ENCODE measurements around the gene ACAA2.
A peak's percentile ranks its signal among the peaks of the same experiment; 100 is the strongest.
"Not testable (repeated sequence)": the region's sequence is repeated elsewhere in the genome, so short reads cannot be mapped to it uniquely, and the experiment has no call there.

Gene ACAA2

DNA sequence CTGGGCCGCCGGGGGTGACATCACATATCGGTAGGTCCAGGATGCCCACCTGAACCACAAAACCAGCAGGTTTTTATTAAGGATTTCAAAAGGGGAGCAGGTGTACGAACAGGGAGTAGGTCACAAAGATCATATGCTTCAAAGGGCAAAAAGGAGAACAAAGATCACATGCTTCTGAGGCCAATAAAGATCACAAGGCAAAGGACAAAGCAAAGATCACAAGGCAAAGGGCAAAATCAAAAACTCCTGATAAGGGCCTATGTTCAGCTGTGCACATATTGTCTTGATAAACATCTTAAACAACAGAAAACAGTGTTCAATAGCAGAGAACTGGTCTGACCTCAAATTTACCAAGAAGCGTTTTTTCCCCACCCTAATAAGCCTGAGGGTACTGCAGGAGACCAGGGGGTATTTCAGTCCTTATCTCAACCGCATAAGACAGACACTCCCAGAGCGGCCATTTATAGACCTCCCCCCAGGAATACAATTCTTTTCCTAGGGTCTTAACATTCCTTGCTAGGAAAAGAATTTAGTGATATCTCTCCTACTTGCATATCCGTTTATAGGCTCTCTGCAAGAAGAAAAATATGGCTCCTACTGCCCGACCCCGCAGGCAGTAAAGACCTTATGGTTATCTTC lies 4.7 kb downstream of the ACAA2 start:
- DNase-seq: not testable (repeated sequence)

DNA sequence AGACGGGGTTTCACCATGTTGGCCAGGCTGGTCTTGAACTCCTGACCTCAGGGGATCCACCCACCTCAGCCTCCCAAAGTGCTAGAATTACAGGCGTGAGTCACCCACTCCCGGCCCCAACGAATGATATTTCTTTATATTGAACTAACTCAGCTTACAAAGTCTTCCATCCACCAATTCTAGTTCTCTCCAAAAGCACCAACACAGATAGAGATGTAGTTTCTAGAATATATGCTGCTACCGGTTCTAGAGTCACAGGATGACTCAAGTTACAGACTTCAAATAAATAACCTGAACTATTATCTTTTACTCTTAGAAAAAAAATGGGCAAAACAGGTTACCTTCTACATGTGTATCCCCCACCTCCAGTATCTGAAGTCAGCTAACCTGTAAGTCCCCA lies 9.2 kb downstream of the ACAA2 start:
- DNase-seq: no peak

DNA sequence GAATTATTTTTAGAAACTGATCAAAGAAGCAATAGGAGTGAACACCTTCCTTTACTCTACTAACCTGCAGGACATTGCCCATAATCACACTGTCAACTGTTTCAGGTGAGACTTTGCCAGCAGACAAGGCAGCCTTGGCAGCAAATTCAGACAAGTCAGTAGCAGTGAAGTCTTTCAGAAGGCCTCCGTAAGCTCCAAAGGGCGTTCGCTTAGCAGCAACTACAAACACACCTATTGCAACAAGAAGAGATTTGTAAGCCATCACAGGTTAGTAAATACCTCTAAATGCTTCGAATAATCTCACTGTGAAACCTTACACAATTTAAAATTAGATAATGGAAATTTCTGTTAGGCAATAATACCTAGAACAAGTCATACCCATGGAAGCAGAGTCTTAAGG lies 10.7 kb downstream of the ACAA2 start:
- DNase-seq: no peak

DNA sequence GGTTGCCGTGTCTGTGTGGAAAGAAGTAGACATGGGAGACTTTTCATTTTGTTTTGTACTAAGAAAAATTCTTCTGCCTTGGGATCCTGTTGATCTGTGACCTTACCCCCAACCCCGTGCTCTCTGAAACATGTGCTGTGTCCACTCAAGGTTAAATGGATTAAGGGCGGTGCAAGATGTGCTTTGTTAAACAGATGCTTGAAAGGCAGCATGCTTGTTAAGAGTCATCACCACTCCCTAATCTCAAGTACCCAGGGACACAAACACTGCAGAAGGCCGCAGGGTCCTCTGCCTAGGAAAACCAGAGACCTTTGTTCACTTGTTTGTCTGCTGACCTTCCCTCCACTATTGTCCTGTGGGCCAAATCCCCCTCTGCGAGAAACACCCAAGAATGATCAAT lies 12.8 kb downstream of the ACAA2 start:
- not testable (repeated sequence) for DNase-seq

DNA sequence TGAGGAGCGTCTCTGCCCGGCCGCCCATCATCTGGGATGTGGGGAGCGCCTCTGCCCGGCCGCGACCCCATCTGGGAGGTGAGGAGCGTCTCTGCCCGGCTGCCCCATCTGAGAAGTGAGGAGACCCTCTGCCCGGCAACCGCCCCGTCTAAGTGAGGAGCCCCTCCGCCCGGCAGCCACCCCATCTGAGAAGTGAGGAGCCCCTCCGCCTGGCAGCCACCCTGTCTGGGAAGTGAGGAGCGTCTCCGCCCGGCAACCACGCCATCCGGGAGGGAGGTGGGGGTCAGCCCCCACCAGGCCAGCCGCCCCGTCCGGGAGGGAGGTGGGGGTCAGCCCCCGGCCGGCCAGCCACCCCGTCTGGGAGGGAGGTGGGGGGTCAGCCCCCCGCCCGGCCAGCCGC lies 13.5 kb downstream of the ACAA2 start:
- not testable (repeated sequence) for DNase-seq

DNA sequence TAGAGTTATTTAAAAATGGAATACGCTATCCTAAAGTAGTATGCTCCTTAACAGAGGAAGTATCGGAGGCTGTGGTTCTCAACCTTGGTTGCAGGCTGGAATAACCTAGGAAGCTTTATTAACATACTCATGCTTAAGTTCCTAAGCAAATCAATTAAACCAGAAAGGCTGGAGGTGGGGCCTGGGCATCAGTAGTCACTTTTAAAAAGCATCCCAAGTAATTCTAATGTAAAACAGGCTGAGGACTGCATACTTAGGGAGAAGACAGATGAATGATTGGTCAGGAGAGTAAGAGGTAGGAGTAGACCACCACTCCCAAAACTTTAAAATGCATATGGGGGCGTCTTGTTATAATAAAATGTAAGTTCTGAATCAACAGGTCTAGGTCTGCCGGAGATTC lies 15.3 kb downstream of the ACAA2 start:
- no peak for DNase-seq

DNA sequence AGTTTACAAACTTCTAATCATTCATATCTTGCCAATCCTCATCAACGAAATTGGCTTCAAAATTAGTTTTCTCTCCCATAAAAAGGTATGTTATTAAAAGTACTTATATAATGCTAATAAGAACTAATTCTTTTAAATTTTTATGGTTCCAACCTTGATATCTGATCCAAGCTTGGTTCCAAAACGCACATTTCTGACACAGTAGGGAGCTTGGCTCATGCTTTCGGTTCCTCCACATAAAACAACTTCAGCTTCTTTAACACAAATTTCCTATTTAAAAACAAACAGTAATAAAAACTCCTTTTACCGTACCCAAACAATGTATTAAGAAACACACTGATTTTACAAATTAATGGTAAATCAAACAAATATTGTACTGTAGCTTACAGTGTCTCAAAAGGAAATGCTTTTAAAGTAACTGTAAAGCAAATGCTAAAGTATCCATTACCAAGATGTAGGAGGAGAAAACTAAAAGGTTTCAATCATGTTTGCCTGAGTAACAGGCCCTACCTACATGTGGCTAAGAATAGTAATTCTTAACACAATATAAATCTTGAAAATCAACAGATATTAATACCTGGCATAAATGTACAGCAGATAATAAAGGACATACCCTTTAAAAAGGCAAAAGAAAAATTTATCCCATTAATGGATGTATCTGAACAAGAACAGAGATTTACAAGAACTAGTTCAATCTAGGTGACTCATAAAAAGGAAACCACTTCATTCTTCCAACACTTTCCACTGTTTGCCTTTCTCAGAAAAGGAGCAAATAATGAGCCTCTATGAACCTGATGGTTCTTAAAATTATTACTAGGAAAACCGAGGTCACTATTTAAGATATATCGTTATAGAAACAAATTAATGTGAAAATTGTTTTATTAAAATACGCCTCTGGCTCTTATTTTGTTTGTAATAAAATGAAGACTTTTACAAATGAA lies 17.5 kb downstream of the ACAA2 start:
- DNase-seq: no peak

DNA sequence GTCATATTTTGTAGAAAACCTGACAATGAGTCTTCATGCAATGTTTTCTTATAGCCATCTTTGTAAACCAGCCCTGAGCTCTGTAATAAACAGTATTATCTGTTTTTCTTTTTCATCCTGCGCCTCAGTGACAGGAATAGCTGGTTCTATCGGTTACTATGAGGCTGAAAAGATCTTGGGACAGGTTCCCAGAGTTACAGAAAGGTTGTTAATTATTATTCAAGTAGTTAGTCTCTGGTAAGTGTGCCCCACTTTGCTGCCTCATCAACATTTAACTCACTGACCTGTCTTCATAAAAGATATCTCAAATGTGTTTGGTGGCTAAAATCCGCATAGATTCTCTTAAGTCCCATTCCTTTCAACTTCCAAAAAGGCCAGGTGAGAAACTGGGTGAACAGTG lies 18.6 kb downstream of the ACAA2 start:
- DNase-seq: no peak

DNA sequence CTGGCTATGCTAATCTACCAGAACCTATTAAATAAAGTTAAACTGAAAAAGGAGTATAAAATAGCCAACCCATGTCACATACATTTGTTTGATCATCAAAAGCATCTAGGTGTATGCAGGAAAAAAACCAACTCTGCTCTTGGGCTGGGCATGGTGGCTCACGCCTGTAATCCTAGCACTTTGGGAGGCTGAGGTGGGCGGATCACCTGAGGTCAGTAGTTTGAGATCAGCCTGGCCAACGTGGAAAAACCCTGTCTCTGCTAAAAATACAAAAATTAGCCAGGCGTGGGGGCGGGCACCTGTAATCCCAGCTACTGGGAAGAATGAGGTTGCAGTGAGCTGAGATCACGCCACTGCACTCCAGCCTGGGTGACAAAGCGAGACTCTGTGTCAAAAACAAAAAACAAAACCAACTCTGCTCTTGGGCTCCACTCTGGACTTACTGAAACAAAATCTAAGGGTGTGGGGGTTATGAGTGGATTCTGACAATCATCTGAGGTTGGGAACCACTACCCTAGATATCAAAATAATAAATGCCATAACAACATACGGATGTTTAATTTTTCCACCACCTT lies 23.7 kb downstream of the ACAA2 start:
- peak; percentile 25 to 42 for DNase-seq

DNA sequence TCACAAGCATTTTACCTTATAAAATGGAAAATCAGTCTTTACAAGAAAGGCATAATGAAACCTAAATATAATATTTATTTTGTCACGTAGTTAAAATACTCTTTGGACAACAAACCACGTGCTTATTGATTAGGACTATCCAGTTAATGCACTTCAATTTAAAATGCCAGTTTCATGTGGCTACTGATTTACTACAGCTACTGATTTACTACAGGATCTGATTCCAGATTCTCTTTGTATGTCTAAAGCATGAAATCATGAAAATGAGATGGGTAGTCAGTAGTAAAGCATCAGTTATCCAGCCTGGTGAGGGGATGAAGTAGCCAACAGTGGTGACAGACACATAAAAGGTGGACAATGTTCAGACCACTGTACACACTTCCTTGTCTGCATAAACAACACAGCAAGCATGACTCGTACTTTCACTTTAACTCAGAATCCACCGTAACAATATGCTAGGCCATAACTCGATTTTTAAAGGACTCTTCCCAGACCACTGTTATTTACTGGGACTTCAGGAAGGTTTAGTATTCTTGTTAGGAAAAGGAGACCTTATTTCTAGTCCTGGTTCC lies 24.9 kb downstream of the ACAA2 start:
- no peak for DNase-seq

DNA sequence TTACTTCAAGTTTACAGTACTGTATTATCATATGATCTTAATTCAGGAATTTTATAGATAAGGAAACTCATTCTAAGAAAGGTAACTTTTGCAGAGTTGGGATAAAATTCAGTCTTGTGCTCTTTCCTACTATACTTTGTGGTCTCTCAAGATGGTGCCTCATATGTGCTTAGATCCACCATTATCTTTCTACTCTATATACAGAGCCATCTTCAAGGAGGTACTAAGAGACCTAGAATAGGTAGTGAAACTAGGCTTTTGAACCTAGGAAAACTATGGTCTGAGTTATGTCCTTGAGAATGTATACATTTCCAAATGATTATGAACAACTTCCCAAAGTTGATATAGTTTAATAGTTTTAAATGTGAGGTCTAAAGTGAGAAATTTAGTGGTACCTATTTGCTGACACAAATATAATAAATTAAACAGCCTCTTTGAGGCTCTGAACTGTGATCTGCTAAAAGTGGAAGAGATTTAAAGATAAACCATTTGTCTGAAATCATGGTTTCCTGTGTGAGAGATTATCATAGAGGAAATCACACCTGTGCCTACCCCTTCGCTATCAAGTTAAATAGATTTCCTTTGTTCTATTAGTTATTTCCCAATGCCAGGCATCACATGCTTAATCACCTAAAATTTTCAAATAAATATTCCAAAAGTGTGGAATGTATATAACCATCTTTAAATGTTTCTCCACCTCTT lies 27.2 kb downstream of the ACAA2 start:
- DNase-seq: no peak

DNA sequence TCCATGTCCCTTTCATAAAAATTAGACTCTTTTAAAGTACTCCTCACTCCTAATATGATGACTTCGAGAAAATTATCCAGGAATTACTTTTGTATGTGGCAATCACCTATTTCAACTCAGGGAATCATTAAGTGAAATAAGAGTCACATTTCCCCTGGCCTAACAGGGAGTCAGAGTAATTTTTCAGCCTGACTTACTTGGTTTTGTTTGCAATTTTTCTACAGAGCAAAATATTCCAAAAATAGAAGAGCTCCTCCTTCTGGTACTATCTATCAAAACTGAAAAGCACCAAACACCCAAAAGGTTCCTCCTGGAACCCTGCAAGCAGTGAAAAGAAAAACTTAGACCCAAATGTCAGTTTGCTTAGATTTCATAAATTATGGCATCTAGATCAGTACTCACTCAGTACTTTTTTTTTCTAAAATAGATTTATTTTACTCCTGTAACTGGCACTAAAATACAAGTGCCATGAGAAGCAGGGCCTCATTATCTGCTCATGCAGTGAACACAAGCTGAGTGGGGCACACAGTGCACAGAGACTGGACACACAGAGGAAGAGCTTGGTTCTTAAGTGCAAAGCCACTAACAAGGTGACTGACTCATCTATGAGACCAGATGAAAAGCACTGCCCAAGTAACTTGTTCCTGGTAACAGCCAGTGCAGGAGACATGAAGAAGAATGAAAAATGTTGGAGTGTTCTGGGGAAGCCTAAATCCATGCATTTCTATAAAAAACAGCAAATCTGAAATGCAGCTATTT lies 28.7 kb downstream of the ACAA2 start:
- DNase-seq: no peak

DNA sequence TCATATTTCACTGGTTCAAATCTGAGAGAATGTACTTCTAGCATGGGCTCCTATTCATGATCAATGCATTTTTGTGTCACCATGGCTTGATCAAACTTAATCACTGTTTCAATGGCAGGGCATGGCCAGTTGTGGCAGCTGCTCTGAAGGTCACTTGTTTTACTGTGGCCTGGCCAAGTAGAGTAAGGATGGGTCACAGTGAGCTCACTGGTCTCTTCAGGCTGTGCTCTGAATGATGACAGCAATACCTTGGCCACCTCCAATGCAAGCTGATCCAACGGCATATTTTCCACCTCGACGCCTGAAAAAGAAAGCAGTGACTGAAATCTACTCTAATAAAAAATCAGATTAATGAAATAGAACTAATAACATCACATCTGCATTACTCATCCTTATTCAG lies 29.7 kb downstream of the ACAA2 start:
- not testable (repeated sequence) for DNase-seq

DNA sequence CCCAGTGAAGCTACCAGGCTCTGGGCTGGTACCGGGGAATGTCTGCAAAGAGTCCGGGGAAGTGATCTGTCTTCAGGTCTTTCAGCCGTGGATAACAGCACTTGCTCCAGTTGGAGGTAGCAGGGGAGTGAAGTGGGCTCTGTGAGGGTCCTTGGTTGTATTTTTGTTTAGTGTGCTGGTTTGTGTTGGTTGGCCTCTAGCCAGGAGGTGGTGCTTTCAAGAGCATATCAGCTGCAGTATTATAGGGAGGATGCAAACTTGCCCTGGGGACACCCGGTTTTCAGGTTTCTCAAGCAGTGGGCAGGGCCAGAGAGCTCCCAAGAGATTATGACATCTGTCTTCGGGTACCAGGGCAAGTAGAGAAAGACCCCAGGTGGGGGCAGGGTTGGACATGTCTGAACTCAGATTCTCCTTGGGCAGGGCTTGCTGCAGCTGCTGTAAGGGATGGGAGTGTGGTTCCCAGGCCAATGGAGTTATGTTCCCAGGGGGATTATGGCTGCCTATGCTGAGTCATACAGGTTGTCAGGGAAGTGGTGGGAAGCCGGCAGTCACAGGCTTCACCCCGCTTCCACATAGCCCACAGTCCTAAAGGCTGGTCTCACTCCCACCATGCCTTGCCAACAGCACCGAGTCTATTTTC lies 34.4 kb downstream of the ACAA2 start:
- no peak for DNase-seq

DNA sequence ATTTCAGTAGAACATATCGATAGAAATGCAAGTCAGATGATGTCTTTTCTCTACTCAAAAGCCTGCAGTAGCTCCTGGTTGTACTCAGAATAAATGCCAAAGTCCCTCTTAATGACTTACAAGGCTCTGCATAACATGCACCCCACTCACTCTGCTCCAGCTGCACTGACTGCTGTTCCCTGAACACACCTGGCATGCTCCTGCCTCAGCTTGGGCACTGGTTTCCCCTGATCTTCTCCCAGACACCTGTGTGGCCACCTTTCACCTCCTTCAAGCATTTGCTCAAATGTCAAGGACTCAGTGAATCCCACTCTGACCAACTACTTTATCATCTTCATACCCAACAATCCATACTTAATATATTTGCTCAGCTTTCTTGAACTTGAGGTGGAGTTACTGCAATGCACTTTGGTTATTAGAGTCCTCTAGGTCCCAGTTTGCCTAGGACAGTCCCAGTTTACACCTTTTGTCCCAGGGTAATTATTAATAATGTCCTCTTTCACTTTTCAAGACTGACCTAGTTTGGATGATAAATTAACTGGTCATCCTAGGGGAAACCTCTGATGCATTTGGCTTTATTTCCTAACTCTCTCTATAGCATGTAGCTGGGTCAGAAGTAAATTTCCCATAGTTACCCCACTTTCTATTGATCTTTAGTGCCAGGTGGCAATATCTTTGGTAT lies 44.1 kb downstream of the ACAA2 start:
- no peak for DNase-seq

DNA sequence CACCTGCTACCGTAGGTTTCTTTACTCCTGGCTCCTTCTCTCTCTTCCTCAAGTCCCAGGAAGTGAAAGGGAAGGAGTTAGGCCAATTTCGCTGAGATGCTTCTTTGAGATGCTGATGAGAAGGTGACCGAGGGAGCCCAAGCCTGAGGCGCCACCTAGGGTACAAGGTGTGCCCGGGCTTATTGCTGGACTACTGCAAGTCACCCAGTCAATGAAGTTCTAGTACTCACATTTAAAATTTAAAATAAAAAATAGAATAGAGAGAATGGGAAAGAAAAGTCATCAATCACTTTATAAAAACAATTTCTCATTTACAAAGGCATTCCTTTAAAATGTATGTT lies 45.3 kb downstream of the ACAA2 start:
- no peak for DNase-seq

DNA sequence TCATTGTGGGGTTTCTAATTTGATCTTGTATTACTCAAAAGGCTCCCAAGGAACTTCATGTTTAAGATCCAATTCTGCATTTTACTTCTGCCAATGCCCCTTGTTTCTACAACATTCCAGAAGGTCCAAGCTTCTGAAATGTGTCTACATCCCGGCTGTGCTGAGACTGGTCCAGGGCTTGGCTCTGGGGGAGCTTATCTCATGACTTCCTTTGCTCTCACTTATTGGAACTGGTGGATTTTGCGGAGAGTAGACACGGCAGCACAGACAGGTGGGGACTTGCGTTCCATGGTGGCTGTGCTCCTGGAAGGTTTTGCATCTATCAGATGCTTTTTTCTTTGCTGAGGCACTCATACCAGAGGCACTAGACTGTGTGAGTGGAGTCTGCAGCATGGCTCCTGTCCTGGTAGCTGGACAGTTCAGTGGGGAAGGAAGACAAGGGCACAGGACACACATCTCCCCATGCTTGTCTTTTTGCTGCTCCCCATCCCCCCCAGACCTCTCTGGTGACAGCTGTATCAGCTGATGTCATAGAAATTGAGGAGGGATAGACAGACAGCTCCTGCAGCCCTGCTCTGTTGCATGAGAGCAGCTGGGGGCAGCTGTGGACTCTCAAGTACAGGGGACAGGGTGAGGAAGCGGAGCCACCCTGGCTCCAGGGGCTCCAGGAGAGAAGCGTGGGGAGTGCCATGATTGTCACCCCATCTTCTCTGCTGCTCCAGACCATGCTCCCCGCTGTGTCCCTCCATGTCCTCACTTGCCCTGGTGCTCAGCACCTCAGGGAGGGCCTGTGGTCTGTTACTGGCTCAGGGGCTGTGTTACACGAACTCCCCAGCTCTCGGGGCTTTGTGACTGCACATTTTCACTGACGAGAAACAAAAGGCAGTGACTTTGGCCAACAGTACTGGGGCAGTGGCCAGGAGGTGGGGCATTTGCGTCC lies 46.0 kb downstream of the ACAA2 start:
- no peak for DNase-seq

DNA sequence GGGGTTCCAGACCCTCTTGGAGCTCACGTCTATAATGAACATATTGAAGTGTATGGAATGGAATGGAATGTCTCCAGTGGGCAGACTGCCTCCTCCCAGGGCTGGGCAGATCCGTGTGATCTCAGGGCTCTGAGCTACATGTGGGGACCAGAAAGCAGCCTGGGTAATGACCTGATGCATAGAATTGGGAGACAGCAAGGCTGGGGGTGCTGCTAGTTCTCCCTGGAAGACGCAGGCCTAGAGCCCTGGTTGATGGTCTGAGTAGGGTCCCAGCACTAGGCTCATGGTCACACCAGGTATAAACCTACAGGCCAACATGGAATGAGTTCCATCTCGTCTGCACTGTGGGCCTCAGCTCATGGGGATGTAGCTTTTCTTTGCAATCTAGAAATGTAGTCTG lies 46.7 kb downstream of the ACAA2 start:
- DNase-seq: no peak

DNA sequence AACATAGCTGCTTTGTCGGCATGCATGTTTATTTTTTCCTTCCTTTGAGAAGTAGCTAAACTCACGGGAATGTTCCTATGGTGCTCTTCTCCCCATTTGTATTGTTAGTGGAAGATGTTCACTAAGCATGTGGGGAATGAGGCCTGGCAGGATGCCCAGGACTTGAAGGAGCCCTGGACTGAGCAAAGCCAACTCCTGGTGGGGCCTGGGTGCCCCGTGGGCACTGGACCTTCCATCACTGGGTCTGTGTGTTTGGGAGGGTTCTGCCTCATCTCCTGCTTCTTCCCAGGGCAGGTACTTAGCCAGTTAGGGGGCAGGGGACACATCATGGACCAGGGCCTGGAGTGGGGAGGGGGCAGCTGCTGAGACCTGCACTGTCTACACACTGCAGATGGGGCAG lies 49.3 kb downstream of the ACAA2 start:
- DNase-seq: no peak

DNA sequence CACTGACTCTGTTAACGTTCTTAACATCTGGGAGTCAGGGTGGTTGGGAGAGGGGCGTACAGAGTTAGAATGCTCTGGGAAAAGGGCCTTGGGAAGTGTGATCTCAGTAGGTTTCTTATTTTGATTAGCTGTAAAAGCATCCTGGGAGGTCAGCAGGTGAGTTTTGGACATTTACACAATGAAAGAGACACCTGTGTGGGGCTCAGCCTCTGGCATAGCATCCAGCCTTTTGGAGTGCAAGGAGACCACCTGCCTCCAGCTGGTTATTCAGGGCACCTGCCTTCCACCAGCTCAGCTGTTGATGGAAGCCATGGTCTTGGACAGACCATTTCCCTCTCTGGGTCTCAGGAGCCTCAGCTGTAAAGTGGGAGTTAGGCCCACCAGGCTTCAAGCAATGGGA lies 49.7 kb downstream of the ACAA2 start:
- DNase-seq: no peak

All from activated T-cell treated with anti-CD3 and anti-CD28 coated beads, Interleukin-2, amount 50 U/mL, for 48 hours (primary cell).